ENCODE measurements around the gene TIMM10.

DNA sequence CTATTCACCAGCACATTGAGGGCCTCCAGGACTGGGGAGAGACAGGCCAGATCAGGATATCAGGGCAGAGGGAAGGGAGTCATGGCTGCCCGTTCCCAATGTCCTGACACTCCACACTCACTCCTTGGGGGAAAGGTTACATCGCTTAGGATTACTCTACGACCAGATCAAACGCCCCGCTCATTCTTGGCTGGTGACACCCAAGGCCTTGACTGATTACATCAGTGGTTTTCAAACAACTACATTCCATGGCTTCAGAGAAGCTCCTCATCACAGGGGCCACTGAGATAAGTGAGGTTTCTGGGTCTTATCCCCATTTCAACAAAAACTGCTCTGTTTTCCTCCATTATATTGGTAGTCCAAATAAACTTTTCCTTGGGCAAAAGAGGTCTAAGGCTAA, 21.9 kb upstream of the TIMM10 start:
- TF ChIP-seq, protein P1, sequence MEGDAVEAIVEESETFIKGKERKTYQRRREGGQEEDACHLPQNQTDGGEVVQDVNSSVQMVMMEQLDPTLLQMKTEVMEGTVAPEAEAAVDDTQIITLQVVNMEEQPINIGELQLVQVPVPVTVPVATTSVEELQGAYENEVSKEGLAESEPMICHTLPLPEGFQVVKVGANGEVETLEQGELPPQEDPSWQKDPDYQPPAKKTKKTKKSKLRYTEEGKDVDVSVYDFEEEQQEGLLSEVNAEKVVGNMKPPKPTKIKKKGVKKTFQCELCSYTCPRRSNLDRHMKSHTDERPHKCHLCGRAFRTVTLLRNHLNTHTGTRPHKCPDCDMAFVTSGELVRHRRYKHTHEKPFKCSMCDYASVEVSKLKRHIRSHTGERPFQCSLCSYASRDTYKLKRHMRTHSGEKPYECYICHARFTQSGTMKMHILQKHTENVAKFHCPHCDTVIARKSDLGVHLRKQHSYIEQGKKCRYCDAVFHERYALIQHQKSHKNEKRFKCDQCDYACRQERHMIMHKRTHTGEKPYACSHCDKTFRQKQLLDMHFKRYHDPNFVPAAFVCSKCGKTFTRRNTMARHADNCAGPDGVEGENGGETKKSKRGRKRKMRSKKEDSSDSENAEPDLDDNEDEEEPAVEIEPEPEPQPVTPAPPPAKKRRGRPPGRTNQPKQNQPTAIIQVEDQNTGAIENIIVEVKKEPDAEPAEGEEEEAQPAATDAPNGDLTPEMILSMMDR (IDR thresholded peaks at IDR 0.05), result no peak
- TF ChIP-seq POLR2AphosphoS5 (IDR thresholded peaks at IDR 0.05) (no peak), EP300 (IDR thresholded peaks at IDR 0.05) (no peak)
